Calu3 (cell line): ENCODE data around the gene RPTOR. TPM values are rescaled to one million over a fixed set of nuclear protein-coding genes. Genes with fewer than 3 reads are reported as not detected.
A peak's percentile ranks its signal among the peaks of the same experiment; 100 is the strongest.

Experiments used
- BruUV-seq: library from RNA; stranded (reverse); fragments of 400-500 nt; replicated peaks from 2 replicates; lab custom pipeline; 2021; lab: Mats Ljungman, UMichigan
- CTCF ChIA-PET: fragments of 300-600 bp; sonication (Branson Sonifier 250); formaldehyde crosslinking; loops from one replicate; lab custom pipeline; 2022; ENCODE audit warnings: antibody characterized with exemption; lab: Charles Lee
- DNase-seq: peaks from one replicate; pipeline ENCODE4 v3.0.0; 2022
- H3K27ac Mint-ChIP-seq: one replicate; pipeline ENCODE4 v1.8.0; 2022; ENCODE audit warnings: mixed read lengths; ENCODE audit not compliant: unreplicated experiment
- H3K27me3 Mint-ChIP-seq: one replicate; pipeline ENCODE4 v1.8.0; 2022; ENCODE audit warnings: mixed read lengths; ENCODE audit not compliant: unreplicated experiment
- H3K36me3 Mint-ChIP-seq: one replicate; pipeline ENCODE4 v1.8.0; 2022; ENCODE audit warnings: mild to moderate bottlenecking, moderate library complexity, mixed read lengths; ENCODE audit not compliant: insufficient read depth, unreplicated experiment
- H3K4me1 Mint-ChIP-seq: one replicate; pipeline ENCODE4 v1.8.0; 2022; ENCODE audit warnings: mild to moderate bottlenecking, low read depth, mixed read lengths; ENCODE audit not compliant: unreplicated experiment
- H3K4me3 Mint-ChIP-seq: one replicate; pipeline ENCODE4 v1.8.0; 2022; ENCODE audit warnings: mild to moderate bottlenecking, low read depth, moderate library complexity, mixed read lengths; ENCODE audit not compliant: unreplicated experiment
- H3K9me3 Mint-ChIP-seq: one replicate; pipeline ENCODE4 v1.8.0; 2022; ENCODE audit warnings: low read depth, mixed read lengths; ENCODE audit not compliant: unreplicated experiment
- intact Hi-C: fragments of 100-400 bp; cut with micrococcal nuclease; formaldehyde crosslinking; loops from one replicate; pipeline ENCODE4 v1.10.0; 2022; ENCODE audit not compliant: unreplicated experiment
- total RNA-seq: library from RNA; stranded (reverse); gene quantifications from 2 replicates; pipeline ENCODE4 v1.2.3, GENCODE V29; 2022
- TF ChIP-seq, protein P1 (sequence below): fragments of 200-600 bp; IDR thresholded peaks from one replicate; pipeline ENCODE4 v1.8.0; 2022; ENCODE audit warnings: antibody characterized with exemption; ENCODE audit not compliant: unreplicated experiment

The RPTOR gene
- total RNA-seq, 1 experiment from 2014 or later = 41.8 TPM

- H3K4me1 Mint-ChIP-seq = peaks cover 16% of the 10 kb centered on the region
- CTCF ChIA-PET = no interaction called here
- H3K27me3 Mint-ChIP-seq = no peaks in the 10 kb centered on the region
- peaks cover 10% of the 10 kb centered on the region for H3K36me3 Mint-ChIP-seq
- DNase-seq = peak; percentile 42
- intact Hi-C loops = no loop called here
- BruUV-seq = no TSS peak
- TF ChIP-seq, protein P1, sequence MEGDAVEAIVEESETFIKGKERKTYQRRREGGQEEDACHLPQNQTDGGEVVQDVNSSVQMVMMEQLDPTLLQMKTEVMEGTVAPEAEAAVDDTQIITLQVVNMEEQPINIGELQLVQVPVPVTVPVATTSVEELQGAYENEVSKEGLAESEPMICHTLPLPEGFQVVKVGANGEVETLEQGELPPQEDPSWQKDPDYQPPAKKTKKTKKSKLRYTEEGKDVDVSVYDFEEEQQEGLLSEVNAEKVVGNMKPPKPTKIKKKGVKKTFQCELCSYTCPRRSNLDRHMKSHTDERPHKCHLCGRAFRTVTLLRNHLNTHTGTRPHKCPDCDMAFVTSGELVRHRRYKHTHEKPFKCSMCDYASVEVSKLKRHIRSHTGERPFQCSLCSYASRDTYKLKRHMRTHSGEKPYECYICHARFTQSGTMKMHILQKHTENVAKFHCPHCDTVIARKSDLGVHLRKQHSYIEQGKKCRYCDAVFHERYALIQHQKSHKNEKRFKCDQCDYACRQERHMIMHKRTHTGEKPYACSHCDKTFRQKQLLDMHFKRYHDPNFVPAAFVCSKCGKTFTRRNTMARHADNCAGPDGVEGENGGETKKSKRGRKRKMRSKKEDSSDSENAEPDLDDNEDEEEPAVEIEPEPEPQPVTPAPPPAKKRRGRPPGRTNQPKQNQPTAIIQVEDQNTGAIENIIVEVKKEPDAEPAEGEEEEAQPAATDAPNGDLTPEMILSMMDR = peak; percentile 58
- no peak overlapping the region for H3K4me3 Mint-ChIP-seq
- peak overlapping the region; percentile 0 for H3K27ac Mint-ChIP-seq
- H3K9me3 Mint-ChIP-seq = no peaks in the 10 kb centered on the region
Measured at GRCh38 chr17:80649672-80650330, 105.2 kb downstream of the RPTOR start.

DNA sequence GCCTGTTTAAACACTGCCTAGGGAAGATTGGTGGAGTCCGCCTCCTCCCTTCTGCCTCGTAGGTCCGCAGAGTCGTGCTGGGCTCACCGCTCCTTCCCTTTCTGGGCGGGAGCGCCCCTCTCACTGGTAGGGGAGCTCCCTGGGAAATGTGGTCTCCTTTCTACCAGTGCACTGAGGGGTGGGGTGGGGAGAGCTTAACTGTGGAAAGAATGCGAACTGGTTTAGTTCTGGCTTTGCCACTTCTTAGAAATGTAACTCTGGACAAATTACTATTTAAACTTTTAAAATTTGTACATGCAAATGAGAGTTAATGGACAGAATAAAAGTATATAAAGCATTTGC is 105.7 kb downstream of the RPTOR start:
- no peaks in the 10 kb centered on the region for H3K9me3 Mint-ChIP-seq
- TF ChIP-seq, protein P1 = no peak
- BruUV-seq = no TSS peak
- no peak overlapping the region for H3K27ac Mint-ChIP-seq
- intact Hi-C loops = no loop called here
- peaks cover 10% of the 10 kb centered on the region for H3K36me3 Mint-ChIP-seq
- DNase-seq = no peak
- CTCF ChIA-PET = no interaction called here
- peaks cover 16% of the 10 kb centered on the region for H3K4me1 Mint-ChIP-seq
- no peak overlapping the region for H3K4me3 Mint-ChIP-seq
- H3K27me3 Mint-ChIP-seq = no peaks in the 10 kb centered on the region

DNA sequence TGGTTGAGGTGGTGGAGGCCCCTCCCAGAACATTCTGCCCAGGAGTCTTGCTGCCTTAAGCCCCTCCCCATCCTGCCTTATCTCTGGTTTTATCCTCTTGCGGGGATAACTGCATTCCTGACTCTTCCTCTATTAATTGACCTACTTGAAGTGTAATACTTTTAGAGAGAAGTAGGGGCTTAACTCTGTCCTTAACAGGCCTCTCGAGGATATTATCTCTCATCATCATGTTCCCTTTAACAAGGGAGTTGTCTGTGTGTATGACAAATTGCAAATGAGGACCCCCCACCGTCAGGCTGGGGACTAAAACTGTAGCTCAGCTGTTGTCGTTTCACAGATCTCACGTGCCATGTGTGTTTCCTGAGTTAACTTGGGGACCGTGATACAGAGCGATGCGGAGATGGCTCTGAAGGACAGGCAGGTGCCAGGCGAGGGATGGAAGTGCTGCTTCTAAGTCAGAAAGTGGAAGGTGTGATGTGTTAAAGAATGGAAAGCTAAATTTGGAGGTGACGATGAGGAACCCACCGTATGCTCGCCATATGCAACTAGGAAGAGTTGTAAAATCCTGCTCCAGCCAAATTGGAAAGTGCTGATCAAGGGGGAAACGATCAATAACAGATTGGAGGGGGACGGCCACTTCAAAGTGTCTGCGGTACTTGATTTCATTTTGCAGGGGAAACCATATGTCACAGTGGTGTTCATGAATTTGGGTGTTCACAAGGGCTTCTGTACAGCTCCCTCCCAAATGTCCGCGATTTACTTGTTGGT is 106.3 kb downstream of the RPTOR start:
- TF ChIP-seq, protein P1 = no peak
- DNase-seq = no peak
- no peak overlapping the region for H3K4me3 Mint-ChIP-seq
- H3K4me1 Mint-ChIP-seq = peaks cover 10% of the 10 kb centered on the region
- BruUV-seq = no TSS peak
- CTCF ChIA-PET = no interaction called here
- no peaks in the 10 kb centered on the region for H3K27me3 Mint-ChIP-seq
- H3K9me3 Mint-ChIP-seq = no peaks in the 10 kb centered on the region
- H3K27ac Mint-ChIP-seq = no peak overlapping the region
- intact Hi-C loops = no loop called here
- H3K36me3 Mint-ChIP-seq = peaks cover 10% of the 10 kb centered on the region

DNA sequence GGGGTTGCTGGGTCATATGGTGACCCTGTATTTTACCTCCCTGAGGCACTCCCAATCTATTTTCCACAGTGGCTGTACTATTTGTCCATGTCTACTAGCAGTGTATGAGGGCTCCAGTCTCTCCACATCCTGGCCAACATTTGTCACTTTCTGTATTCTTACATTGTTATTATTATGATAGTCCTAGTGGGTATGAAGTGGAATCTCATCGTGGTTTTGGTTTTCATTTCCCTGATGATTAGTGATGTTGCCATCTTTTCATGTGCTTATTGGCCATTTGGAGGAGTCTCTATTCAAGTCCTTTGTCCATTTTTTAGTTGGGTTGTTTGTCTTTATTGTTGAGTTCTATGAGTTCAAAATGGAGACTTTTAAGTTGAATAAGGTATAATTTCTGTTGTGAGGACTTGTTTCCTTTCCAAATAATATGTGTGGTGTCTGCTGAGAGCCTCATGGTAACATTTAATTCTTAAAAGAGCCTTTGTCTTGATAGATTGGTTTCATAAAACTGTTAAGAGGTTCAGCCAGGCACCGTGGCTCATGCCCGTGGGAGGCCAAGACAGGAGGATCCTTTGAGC is 108.2 kb downstream of the RPTOR start:
- peaks cover 9% of the 10 kb centered on the region for H3K4me1 Mint-ChIP-seq
- peaks cover 10% of the 10 kb centered on the region for H3K36me3 Mint-ChIP-seq
- H3K27ac Mint-ChIP-seq = no peak overlapping the region
- CTCF ChIA-PET = no interaction called here
- H3K4me3 Mint-ChIP-seq = no peak overlapping the region
- TF ChIP-seq, protein P1 = no peak
- DNase-seq = no peak
- no TSS peak for BruUV-seq
- peaks cover 3% of the 10 kb centered on the region for H3K9me3 Mint-ChIP-seq
- no peaks in the 10 kb centered on the region for H3K27me3 Mint-ChIP-seq
- intact Hi-C loops = no loop called here
